Measurements from ENCODE around the gene RAI2. TPM values are rescaled to one million over a fixed set of nuclear protein-coding genes. Genes with fewer than 3 reads are reported as not detected.

The RAI2 gene
- total RNA-seq (1 to 10 TPM in 3 of 5 donors, under 1 TPM in 2; 0.76 to 2.3 (median 1.3) TPM), total RNA-seq (0.56 to 6.4 (median 1.6) reads per million in 29 experiments)
- 0.31 TPM for total RNA-seq (2013)

GRCh38 chrX:17860811-17861488 lies at the start of gene RAI2:
TSS of gene RAI2 (minus strand) at chrX:17861298. CDS start at chrX:17802010, 59,288 bp downstream.
- Mint-ChIP-seq H3K36me3 (no peaks in the 10 kb centered on the region), H3K4me3 (peak within 1 kb of the TSS; percentile 72 to 78 (median 73)), H3K27me3 (peaks cover 35 to 48% of the 10 kb centered on the region in 2 donors), H3K4me1 (peaks cover 7 to 13% (median 8%) of the 10 kb centered on the region in 3 donors), H3K9me3 (no peaks in the 10 kb centered on the region), H3K27ac (peak within 1 kb of the TSS in 1 of 2 donors; percentile 49)
- ATAC-seq (replicated peaks in 1 of 4) (peak; percentile 43 to 69 (median 56)), DNase-seq (peak in 28 of 35 experiments; percentile 4 to 39 (median 20))
- ChIA-PET POLR2A (interaction anchor here in 1 of 2 donors (0.8 kb wide), 1 partner anchor 83 kb away, joined by 4 read pairs; no protein-coding TSS in a partner anchor), CTCF (interaction anchor here in 1 of 2 donors (0.7 kb wide), 1 partner anchor 1719 kb away, joined by 3 read pairs; no protein-coding TSS in a partner anchor)
- Histone ChIP-seq H3K27ac (ENCODE audit: low read length) (no peak within 1 kb of the TSS), H3K36me3 (ENCODE audit: control insufficient read depth in 2 of 2, extremely low read depth in 1 of 2, insufficient read depth in 1 of 2, low read length in 1 of 2) (no peaks in the 10 kb centered on the region), H3K4me1 (ENCODE audit: control insufficient read depth in 1 of 2, extremely low read depth in 1 of 2, insufficient read depth in 2 of 2, low read length in 2 of 2) (peaks cover 0 to 3% of the 10 kb centered on the region in 2 experiments), H3K9me3 (no peaks in the 10 kb centered on the region), H3K4me3 (ENCODE audit: control insufficient read depth in 1 of 2, extremely low read depth in 1 of 2, low read length in 1 of 2) (peak within 1 kb of the TSS; percentile 12 to 46), H3K27me3 (replicated peaks in 1 of 2; ENCODE audit: control insufficient read depth in 2 of 2, extremely low read depth in 1 of 2, insufficient read depth in 2 of 2, low read length in 1 of 2) (peaks cover 9 to 12% of the 10 kb centered on the region in 2 experiments)
- 0% methylated on average over 18 of the region's 98 CpGs for whole genome bisulfite sequencing (ENCODE audit: insufficient coverage)

GRCh38 chrX:17888421-17888820 lies 27.3 kb upstream of the RAI2 start:
- no peak for ATAC-seq (replicated peaks in 1 of 4)
- CTCF ChIA-PET = no interaction called here
- H3K9me3 ChIP-seq = no peaks in the 10 kb centered on the region
- no peaks in the 10 kb centered on the region for H3K36me3 ChIP-seq (ENCODE audit: control insufficient read depth in 2 of 2, extremely low read depth in 1 of 2, insufficient read depth in 1 of 2, low read length in 1 of 2)
- H3K4me1 ChIP-seq (ENCODE audit: control insufficient read depth in 1 of 2, extremely low read depth in 1 of 2, insufficient read depth in 2 of 2, low read length in 2 of 2) = no peaks in the 10 kb centered on the region
- POLR2A ChIA-PET = no interaction called here
- no peaks in the 10 kb centered on the region for H3K4me1 Mint-ChIP-seq
- H3K27me3 ChIP-seq (replicated peaks in 1 of 2; ENCODE audit: control insufficient read depth in 2 of 2, extremely low read depth in 1 of 2, insufficient read depth in 2 of 2, low read length in 1 of 2) = no peaks in the 10 kb centered on the region
- H3K4me3 ChIP-seq (ENCODE audit: control insufficient read depth in 1 of 2, extremely low read depth in 1 of 2, low read length in 1 of 2) = no peak overlapping the region
- H3K4me3 Mint-ChIP-seq = no peak overlapping the region
- WGBS (ENCODE audit: insufficient coverage) = no CpG with 5 or more reads among the region's 1 CpG
- no peak overlapping the region for H3K27ac ChIP-seq (ENCODE audit: low read length)
- H3K27ac Mint-ChIP-seq = no peak overlapping the region
- H3K36me3 Mint-ChIP-seq = no peaks in the 10 kb centered on the region
- H3K9me3 Mint-ChIP-seq = no peaks in the 10 kb centered on the region
- H3K27me3 Mint-ChIP-seq = peaks cover 5 to 21% of the 10 kb centered on the region in 2 donors
- no peak for DNase-seq

GRCh38 chrX:17882680-17883079 lies 21.6 kb upstream of the RAI2 start:
- DNase-seq = no peak
- Mint-ChIP-seq H3K27me3 (peaks cover 8 to 47% of the 10 kb centered on the region in 2 donors), H3K9me3 (no peaks in the 10 kb centered on the region), H3K36me3 (no peaks in the 10 kb centered on the region), H3K4me3 (no peak overlapping the region), H3K27ac (no peak overlapping the region), H3K4me1 (no peaks in the 10 kb centered on the region)
- no peak overlapping the region for H3K27ac ChIP-seq (ENCODE audit: low read length)
- CTCF ChIA-PET = no interaction called here
- H3K4me3 ChIP-seq (ENCODE audit: control insufficient read depth in 1 of 2, extremely low read depth in 1 of 2, low read length in 1 of 2) = no peak overlapping the region
- no peaks in the 10 kb centered on the region for H3K4me1 ChIP-seq (ENCODE audit: control insufficient read depth in 1 of 2, extremely low read depth in 1 of 2, insufficient read depth in 2 of 2, low read length in 2 of 2)
- no peak for ATAC-seq (replicated peaks in 1 of 4)
- H3K36me3 ChIP-seq (ENCODE audit: control insufficient read depth in 2 of 2, extremely low read depth in 1 of 2, insufficient read depth in 1 of 2, low read length in 1 of 2) = no peaks in the 10 kb centered on the region
- no CpG with 5 or more reads among the region's 2 CpGs for WGBS (ENCODE audit: insufficient coverage)
- POLR2A ChIA-PET = no interaction called here
- H3K9me3 ChIP-seq = no peaks in the 10 kb centered on the region
- no peaks in the 10 kb centered on the region for H3K27me3 ChIP-seq (replicated peaks in 1 of 2; ENCODE audit: control insufficient read depth in 2 of 2, extremely low read depth in 1 of 2, insufficient read depth in 2 of 2, low read length in 1 of 2)

GRCh38 chrX:17878028-17878670 lies 17.1 kb upstream of the RAI2 start:
- peaks cover 6 to 51% of the 10 kb centered on the region in 2 donors for H3K27me3 Mint-ChIP-seq
- Histone ChIP-seq H3K36me3 (ENCODE audit: control insufficient read depth in 2 of 2, extremely low read depth in 1 of 2, insufficient read depth in 1 of 2, low read length in 1 of 2) (no peaks in the 10 kb centered on the region), H3K4me1 (ENCODE audit: control insufficient read depth in 1 of 2, extremely low read depth in 1 of 2, insufficient read depth in 2 of 2, low read length in 2 of 2) (no peaks in the 10 kb centered on the region), H3K4me3 (ENCODE audit: control insufficient read depth in 1 of 2, extremely low read depth in 1 of 2, low read length in 1 of 2) (no peak overlapping the region), H3K27ac (ENCODE audit: low read length) (no peak overlapping the region), H3K27me3 (replicated peaks in 1 of 2; ENCODE audit: control insufficient read depth in 2 of 2, extremely low read depth in 1 of 2, insufficient read depth in 2 of 2, low read length in 1 of 2) (peaks cover 0 to 7% of the 10 kb centered on the region in 2 experiments), H3K9me3 (no peaks in the 10 kb centered on the region)
- H3K9me3 Mint-ChIP-seq = no peaks in the 10 kb centered on the region
- no peaks in the 10 kb centered on the region for H3K36me3 Mint-ChIP-seq
- ChIA-PET POLR2A (no interaction called here), CTCF (no interaction called here)
- no peak for ATAC-seq (replicated peaks in 1 of 4)
- no peak for DNase-seq
- H3K27ac Mint-ChIP-seq = no peak overlapping the region
- WGBS (ENCODE audit: insufficient coverage) = 43% methylated on average over 1 of the region's 2 CpGs
- H3K4me1 Mint-ChIP-seq = no peaks in the 10 kb centered on the region
- no peak overlapping the region for H3K4me3 Mint-ChIP-seq

- no peak overlapping the region for H3K27ac Mint-ChIP-seq
- no peaks in the 10 kb centered on the region for H3K4me1 ChIP-seq (ENCODE audit: control insufficient read depth in 1 of 2, extremely low read depth in 1 of 2, insufficient read depth in 2 of 2, low read length in 2 of 2)
Observed at GRCh38 chrX:17876135-17876534, 15.0 kb upstream of the RAI2 start.

GRCh38 chrX:17869580-17869979 lies 8.5 kb upstream of the RAI2 start:
- Mint-ChIP-seq H3K4me1 (no peaks in the 10 kb centered on the region), H3K4me3 (no peak overlapping the region), H3K27ac (no peak overlapping the region), H3K27me3 (peaks cover 2 to 19% of the 10 kb centered on the region in 2 donors), H3K9me3 (no peaks in the 10 kb centered on the region), H3K36me3 (no peaks in the 10 kb centered on the region)
- ATAC-seq (replicated peaks in 1 of 4) (no peak), DNase-seq (no peak)
- WGBS (ENCODE audit: insufficient coverage) = no CpG with 5 or more reads among the region's 2 CpGs
- CTCF ChIA-PET = no interaction called here
- no peaks in the 10 kb centered on the region for H3K9me3 ChIP-seq
- H3K4me1 ChIP-seq (ENCODE audit: control insufficient read depth in 1 of 2, extremely low read depth in 1 of 2, insufficient read depth in 2 of 2, low read length in 2 of 2) = no peaks in the 10 kb centered on the region
- no peak overlapping the region for H3K4me3 ChIP-seq (ENCODE audit: control insufficient read depth in 1 of 2, extremely low read depth in 1 of 2, low read length in 1 of 2)
- POLR2A ChIA-PET = no interaction called here
- H3K36me3 ChIP-seq (ENCODE audit: control insufficient read depth in 2 of 2, extremely low read depth in 1 of 2, insufficient read depth in 1 of 2, low read length in 1 of 2) = no peaks in the 10 kb centered on the region
- H3K27me3 ChIP-seq (replicated peaks in 1 of 2; ENCODE audit: control insufficient read depth in 2 of 2, extremely low read depth in 1 of 2, insufficient read depth in 2 of 2, low read length in 1 of 2) = no peaks in the 10 kb centered on the region
- no peak overlapping the region for H3K27ac ChIP-seq (ENCODE audit: low read length)

More at GRCh38 chrX:17876135-17876534, 15.0 kb upstream of the RAI2 start:
- Histone ChIP-seq H3K27ac (ENCODE audit: low read length) (no peak overlapping the region), H3K9me3 (no peaks in the 10 kb centered on the region), H3K36me3 (ENCODE audit: control insufficient read depth in 2 of 2, extremely low read depth in 1 of 2, insufficient read depth in 1 of 2, low read length in 1 of 2) (no peaks in the 10 kb centered on the region), H3K4me3 (ENCODE audit: control insufficient read depth in 1 of 2, extremely low read depth in 1 of 2, low read length in 1 of 2) (no peak overlapping the region), H3K27me3 (replicated peaks in 1 of 2; ENCODE audit: control insufficient read depth in 2 of 2, extremely low read depth in 1 of 2, insufficient read depth in 2 of 2, low read length in 1 of 2) (peaks cover 0 to 7% of the 10 kb centered on the region in 2 experiments)
- Mint-ChIP-seq H3K36me3 (no peaks in the 10 kb centered on the region), H3K27me3 (peaks cover 6 to 43% of the 10 kb centered on the region in 2 donors), H3K4me1 (no peaks in the 10 kb centered on the region), H3K4me3 (no peak overlapping the region), H3K9me3 (no peaks in the 10 kb centered on the region)
- ChIA-PET CTCF (no interaction called here), POLR2A (no interaction called here)
- DNase-seq = no peak
- ATAC-seq (replicated peaks in 1 of 4) = no peak
